Activated gamma-delta T cell treated with anti-CD3 and anti-CD28 coated beads, Interleukin-2, amount 50 U/mL, for 16 hours (primary cell): ENCODE data around the gene KCTD8.

Experiments used
- DNase-seq: peaks from one replicate; pipeline ENCODE4 v3.0.0-alpha.2; 2020; ENCODE audit warnings: low read depth

The KCTD8 gene

GRCh38 chr4:44448521-44449461 lies at the start of gene KCTD8:
KCTD8 (minus strand) TSS chr4:44448809.
- no peak for DNase-seq

GRCh38 chr4:44494810-44495701 lies 46.4 kb upstream of the KCTD8 start:
- DNase-seq, result no peak

DNA sequence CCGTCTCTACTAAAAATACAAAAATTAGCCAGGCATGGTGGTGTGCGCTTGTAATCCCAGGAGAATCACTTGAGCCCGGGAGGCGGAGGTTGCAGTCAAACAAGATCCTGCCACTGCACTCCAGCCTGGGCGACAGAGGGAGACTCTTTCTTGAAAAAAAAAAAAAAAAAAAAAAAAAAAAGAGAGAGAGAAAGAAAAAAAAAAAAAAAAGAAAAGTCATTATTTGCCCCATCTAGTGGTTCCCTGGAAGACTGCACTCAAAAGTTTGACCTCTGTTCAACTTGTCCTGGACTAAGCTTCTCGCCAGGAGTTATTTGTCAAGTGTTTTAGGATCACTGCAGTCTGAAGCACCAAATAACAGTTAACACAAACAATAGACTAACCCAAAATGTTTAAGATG lies 45.3 kb upstream of the KCTD8 start:
- DNase-seq, result no peak

DNA sequence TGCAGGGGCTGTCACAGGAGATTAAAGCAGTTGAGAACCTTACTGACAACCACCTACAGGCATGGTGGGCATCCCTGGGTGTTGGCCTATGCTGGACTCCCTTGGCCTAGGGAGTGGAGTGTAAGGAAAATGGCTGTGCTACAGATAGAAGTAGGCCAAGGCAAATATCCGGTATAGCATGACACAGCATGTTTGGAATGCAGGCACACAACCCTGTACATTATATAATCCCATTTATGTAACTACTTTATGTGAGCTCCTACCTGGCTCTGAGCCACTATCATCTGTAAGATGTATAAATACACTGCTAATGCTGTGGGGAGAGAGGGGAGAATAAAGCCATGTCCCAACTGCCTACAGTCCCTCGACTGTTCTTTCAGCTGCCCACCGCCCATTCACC lies 38.7 kb upstream of the KCTD8 start:
- no peak for DNase-seq

GRCh38 chr4:44479731-44480130 lies 31.1 kb upstream of the KCTD8 start:
- no peak for DNase-seq

DNA sequence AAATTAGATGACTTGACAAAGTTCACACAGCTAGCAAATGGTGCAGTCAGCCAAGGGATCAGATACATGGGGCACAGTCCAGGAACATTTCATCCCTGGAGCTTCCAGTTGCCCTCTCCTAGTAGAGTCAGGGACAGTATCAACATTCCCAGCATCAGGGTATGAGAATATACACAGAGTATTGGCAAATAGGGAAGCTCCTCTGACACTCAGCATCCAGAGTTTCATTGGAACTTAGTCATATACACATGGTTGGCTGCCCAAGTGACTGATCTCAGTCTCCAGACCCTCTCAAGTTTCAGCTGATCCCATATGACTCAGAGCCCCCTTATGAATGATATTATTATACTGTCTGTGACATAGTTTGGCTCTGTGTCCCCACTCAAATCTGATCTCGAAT lies 13.7 kb upstream of the KCTD8 start:
- DNase-seq, result no peak

DNA sequence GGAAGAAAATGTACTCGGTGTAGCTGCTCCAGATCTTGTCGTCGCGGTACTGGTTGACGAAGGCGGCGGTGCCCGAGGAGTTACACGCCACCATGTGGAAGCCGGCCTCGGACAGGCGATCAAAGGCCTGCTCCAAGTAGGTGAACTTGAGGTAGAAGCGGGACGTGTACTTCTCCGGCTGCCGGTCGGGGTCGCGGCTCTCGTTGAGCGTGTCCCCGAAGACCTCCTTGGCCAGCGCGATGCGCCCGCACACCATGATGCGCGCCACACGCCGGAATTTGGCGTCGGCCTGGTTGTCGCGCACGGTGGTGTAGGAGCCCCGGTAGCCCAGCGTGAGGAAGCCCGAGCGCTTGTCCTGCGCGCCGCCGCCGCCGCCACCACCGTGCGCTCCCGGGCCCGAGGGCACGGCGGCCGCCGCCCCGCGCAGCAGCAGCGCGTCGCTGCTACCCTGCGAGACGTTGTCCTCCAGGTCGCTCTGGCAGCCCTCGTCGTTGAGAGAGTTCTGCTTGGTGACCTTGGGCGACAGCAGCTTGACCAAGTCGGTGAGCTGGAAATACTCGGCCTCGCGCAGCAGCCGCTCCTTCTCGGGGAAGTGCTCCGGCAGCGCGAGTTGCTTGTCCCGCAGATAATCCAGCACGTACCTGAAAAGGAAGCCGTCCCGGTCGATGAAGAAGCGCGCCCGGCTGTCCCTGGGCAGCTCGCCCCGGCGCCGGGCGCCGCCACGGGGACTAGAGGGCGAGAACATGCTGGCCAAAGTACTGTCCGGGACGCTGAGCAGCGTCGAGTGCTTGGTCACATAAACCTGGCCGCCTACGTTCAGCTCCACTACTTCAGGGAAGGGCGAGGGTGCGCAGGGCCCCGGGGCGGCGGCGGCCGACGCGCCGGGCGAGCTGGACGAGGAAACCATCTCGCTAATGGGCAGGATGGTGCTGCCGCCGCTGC lies 775 bp downstream of the KCTD8 start:
- DNase-seq, result no peak

GRCh38 chr4:44446801-44447562 lies 1.6 kb downstream of the KCTD8 start:
- DNase-seq, result no peak

- no peak for DNase-seq
These were observed 2.4 kb downstream of the KCTD8 start for GRCh38 chr4:44446191-44446590.

- no peak for DNase-seq
These were observed 9.9 kb downstream of the KCTD8 start for GRCh38 chr4:44438687-44439086.

- DNase-seq, result no peak
These were observed 14.4 kb downstream of the KCTD8 start for GRCh38 chr4:44434247-44434646.

DNA sequence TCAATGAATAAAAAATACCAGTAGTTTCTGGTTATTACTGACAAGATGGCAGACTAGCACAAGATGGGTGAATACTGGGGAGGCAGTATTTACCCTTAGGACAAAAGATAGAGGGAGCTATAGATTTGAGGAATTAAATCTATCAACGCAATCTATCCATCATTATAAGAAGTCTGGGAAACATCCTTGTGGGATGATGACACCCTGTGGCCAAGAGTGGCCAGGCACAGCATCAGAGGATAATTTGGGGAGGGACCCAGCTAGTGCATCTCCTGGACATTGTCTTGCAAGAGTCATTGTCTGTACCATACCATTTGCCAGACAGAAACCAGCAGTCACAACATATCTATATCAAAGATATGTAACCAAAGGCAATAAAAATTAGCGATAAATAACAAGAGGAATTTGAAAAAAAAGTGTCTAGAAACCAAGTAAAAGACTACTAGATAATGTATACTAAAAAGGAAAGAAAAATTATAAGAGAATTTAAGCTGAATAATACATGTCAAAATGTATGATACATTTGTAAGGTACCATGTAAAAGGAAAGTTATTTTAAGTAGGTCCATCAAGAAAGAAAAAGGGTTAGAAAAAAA lies 22.9 kb downstream of the KCTD8 start:
- DNase-seq, result no peak

GRCh38 chr4:44422912-44423311 lies 25.7 kb downstream of the KCTD8 start:
- DNase-seq, result no peak

DNA sequence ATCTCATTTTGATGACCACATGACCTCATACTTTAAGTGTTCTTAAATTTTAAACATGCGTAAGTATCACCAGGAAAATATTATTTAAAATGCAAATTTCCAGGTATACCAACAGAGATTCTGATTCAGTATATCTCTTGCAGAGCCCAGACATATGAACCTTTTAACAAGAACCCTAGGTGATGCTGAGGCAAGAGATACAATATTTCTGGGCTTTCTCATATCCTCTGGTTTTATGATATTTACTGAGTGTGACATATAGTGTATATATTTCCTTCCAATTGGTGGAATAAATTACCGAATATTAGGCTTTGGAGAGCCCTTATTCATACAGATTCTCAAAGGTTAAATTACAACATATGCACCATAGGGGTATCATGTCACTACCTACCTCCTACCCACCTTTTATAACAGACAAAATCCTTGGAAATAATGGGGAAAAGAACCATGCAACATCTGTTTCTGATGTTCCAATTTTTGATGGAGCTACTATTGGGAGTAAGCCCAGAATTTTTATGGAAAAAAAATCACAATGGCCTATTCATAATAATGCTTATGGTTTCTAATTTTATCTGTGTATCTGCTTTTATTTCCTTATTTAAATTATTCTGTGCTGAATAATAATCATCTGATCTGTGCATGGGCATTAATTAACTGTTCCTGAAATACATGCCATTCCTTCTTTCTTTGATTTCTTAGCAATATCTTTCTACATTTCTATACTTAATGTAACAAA lies 27.1 kb downstream of the KCTD8 start:
- no peak for DNase-seq

DNA sequence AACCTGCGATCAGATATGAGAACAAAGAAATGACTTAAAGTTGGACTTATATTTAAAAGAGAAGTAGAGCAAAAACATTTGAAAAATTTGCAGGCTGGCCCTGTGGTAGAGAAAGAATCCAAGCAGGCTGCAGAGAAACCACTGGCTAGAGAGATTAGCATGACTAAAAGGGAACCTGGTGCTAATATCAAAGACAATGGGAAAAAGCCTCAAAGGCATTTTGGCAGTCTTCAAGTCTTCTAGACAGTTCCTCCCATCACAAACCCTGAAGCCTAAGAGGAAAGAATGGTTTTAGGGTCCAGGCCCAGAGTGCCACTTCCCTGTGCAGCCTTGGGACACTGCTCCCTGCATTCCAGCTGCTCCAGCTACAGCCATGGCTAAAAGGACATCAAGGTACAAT lies 33.4 kb downstream of the KCTD8 start:
- no peak for DNase-seq

GRCh38 chr4:44368413-44369167 lies 80.0 kb downstream of the KCTD8 start:
- no peak for DNase-seq

DNA sequence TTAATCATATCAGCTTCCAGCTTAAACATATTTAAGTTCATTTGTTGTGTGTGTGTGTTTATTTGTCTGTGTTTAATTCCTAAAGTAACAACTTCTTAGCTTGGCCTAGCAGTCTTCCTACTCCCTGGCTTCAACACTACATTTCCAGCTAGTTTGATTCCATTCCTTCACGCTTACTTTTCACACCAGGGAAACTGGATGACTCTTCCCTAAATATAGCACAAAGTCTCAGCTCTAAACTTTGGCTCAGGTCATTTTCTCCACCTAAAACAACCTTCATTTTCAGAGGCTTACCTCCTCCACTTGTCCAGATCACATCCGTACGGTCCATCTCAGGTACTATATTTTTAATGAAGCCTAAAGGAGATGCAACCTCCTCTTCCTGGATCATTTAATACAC lies 94.4 kb downstream of the KCTD8 start:
- DNase-seq, result no peak

- no peak for DNase-seq
These were observed 97.5 kb downstream of the KCTD8 start for GRCh38 chr4:44351069-44351468.

DNA sequence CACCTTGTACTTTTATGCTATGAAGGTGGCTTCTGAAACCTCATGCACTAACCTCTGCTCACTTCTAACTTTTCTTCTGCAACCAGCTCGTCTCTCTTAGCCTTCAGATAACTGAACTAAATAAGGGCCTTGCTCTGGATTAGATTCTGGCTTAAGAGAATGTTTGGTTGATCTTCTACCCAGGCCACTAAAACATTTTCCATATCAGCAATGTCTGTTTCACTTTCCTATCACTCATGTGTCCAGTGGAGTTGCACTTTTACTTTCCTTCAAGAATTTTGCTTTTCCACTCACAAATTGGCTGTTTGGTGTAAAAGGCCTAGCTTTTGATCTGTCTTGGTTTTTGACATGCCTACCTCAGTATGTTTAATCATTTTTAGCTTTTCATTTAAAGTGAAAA lies 105.8 kb downstream of the KCTD8 start:
- DNase-seq, result no peak
